ENCODE measurements around the gene CDKN2A. TPM values are rescaled to one million over a fixed set of nuclear protein-coding genes. Genes with fewer than 3 reads are reported as not detected.

The CDKN2A gene
- total RNA-seq, 1 experiment from 2014 or later, result 0.57 TPM

GRCh38 chr9:21995666-21996398 is 1.6 kb upstream of the CDKN2A start:
- peak overlapping the region; percentile 63 for H3K4me3 Mint-ChIP-seq
- no peak overlapping the region for H3K27ac Mint-ChIP-seq
- 0 out of 2 replicates have a peak, but pooled peaks have one; percentile 0 for TF ChIP-seq USF1 (CRISPR knock-in tag; IDR thresholded peaks at IDR 0.05)
- no peak for TF ChIP-seq FOXJ3 (CRISPR knock-in tag; IDR thresholded peaks at IDR 0.05; ENCODE audit: borderline replicate concordance)
- H3K27me3 Mint-ChIP-seq (ENCODE audit: low read depth), result peaks cover 93% of the 10 kb centered on the region
- no peaks in the 10 kb centered on the region for H3K36me3 Mint-ChIP-seq
- ATAC-seq (peak; percentile 42), DNase-seq (ENCODE audit: low spot score) (peak; percentile 49)
- ChIA-PET POLR2A (no interaction called here), CTCF (interaction anchor here (0.7 to 4.3 kb wide), 7 partner anchors 11 to 287 kb away, joined by 3 to 42 read pairs (median 5); partner anchors contain the start of gene CDKN2B)
- no peaks in the 10 kb centered on the region for H3K9me3 Mint-ChIP-seq
- H3K4me1 Mint-ChIP-seq, result peaks cover 36% of the 10 kb centered on the region

- TF ChIP-seq USF2 (CRISPR knock-in tag; IDR thresholded peaks at IDR 0.05) (0 out of 2 replicates have a peak, but pooled peaks have one; percentile 9), USF1 (CRISPR knock-in tag; IDR thresholded peaks at IDR 0.05) (0 out of 2 replicates have a peak, but pooled peaks have one; percentile 37), HMGXB4 (CRISPR knock-in tag; IDR thresholded peaks at IDR 0.05) (no peak), CBFB (CRISPR knock-in tag; IDR thresholded peaks at IDR 0.05; ENCODE audit: low read depth) (no peak), CTCF (IDR thresholded peaks at IDR 0.05) (no peak), MYBL2 (CRISPR knock-in tag; IDR thresholded peaks at IDR 0.05) (0 out of 2 replicates have a peak, but pooled peaks have one; percentile 42), NR3C1 (CRISPR knock-in tag; conservative IDR thresholded peaks at IDR 0.05; ENCODE audit: low read depth) (no peak), SMAD4 (CRISPR knock-in tag; IDR thresholded peaks at IDR 0.05) (no peak)
- Mint-ChIP-seq H3K9me3 (no peaks in the 10 kb centered on the region), H3K27ac (no peak overlapping the region), H3K27me3 (ENCODE audit: low read depth) (peaks cover 94% of the 10 kb centered on the region), H3K4me3 (peak overlapping the region; percentile 63), H3K36me3 (no peaks in the 10 kb centered on the region), H3K4me1 (peaks cover 39% of the 10 kb centered on the region)
- peak; percentile 79 for DNase-seq (ENCODE audit: low spot score)
- ChIA-PET POLR2A (no interaction called here), CTCF (interaction anchor here (0.6 to 4.3 kb wide), 9 partner anchors 9 to 249 kb away, joined by 3 to 42 read pairs (median 5); partner anchors contain the start of gene CDKN2B)
- peak; percentile 50 for ATAC-seq
Observed at GRCh38 chr9:21995006-21995665, 944 bp upstream of the CDKN2A start.

- DNase-seq (ENCODE audit: low spot score) (peak; percentile 44), ATAC-seq (peak; percentile 7; the same call in 1 of the 2 replicates)
- CTCF ChIA-PET, result interaction anchor here (0.6 to 4.3 kb wide), 9 partner anchors 8 to 250 kb away, joined by 3 to 42 read pairs (median 4); partner anchors contain the start of gene CDKN2B
- Mint-ChIP-seq H3K4me3 (peak within 1 kb of the TSS; percentile 63), H3K9me3 (no peaks in the 10 kb centered on the region), H3K36me3 (no peaks in the 10 kb centered on the region), H3K4me1 (peaks cover 45% of the 10 kb centered on the region), H3K27ac (no peak within 1 kb of the TSS), H3K27me3 (ENCODE audit: low read depth) (peaks cover 94% of the 10 kb centered on the region)
- POLR2A ChIA-PET, result interaction anchor here (1.4 kb wide), 1 partner anchor 9 kb away, joined by 5 read pairs; no protein-coding TSS in a partner anchor
- TF ChIP-seq E2F5 (CRISPR knock-in tag; IDR thresholded peaks at IDR 0.05), result no peak
- TF ChIP-seq ESRRA (CRISPR knock-in tag; IDR thresholded peaks at IDR 0.05; ENCODE audit: borderline replicate concordance), result no peak
- TF ChIP-seq CREM (CRISPR knock-in tag; IDR thresholded peaks at IDR 0.05), result no peak
- TF ChIP-seq GRHL2 (CRISPR knock-in tag; IDR thresholded peaks at IDR 0.05; ENCODE audit: insufficient replicate concordance, severe bottlenecking), result no peak
- TF ChIP-seq ZNF423 (CRISPR knock-in tag; IDR thresholded peaks at IDR 0.05), result peak; percentile 82
Observed at GRCh38 chr9:21994556-21995005, 389 bp upstream of the CDKN2A start, which contains the start of gene CDKN2B-AS1. TSS of gene CDKN2B-AS1 (plus strand) at chr9:21994791.

All from WTC11 (cell line).